ENCODE results near the gene BTBD9. TPM values are rescaled to one million over a fixed set of nuclear protein-coding genes. Genes with fewer than 3 reads are reported as not detected.

The BTBD9 gene
- total and polyA plus RNA-seq, 2 donors: 2.9 to 4.2 TPM

GRCh38 chr6:38554700-38555413 is 84.9 kb downstream of the BTBD9 start:
- Histone ChIP-seq H3K4me1 (ENCODE audit: control insufficient read depth in 2 of 2, insufficient read depth in 2 of 2, low read length in 2 of 2) (no peaks in the 10 kb centered on the region), H3K27ac (ENCODE audit: low read depth in 1 of 2, low read length in 1 of 2) (no peak overlapping the region), H3K4me3 (ENCODE audit: low read length in 2 of 2) (no peak overlapping the region), H3K9me3 (ENCODE audit: control insufficient read depth in 2 of 2, insufficient read depth in 1 of 2, low read length in 1 of 2) (no peaks in the 10 kb centered on the region), H3K27me3 (ENCODE audit: control insufficient read depth in 2 of 2, insufficient read depth in 1 of 2, low read length in 1 of 2) (no peaks in the 10 kb centered on the region), H3K36me3 (ENCODE audit: control insufficient read depth in 2 of 2, insufficient read depth in 2 of 2, low read length in 1 of 2) (no peaks in the 10 kb centered on the region)
- 93% methylated on average over 4 of the region's 4 CpGs for WGBS
- DNase-seq (ENCODE audit: low read depth in 6 of 9, low spot score in 9 of 9): no peak

- Histone ChIP-seq H3K4me3 (ENCODE audit: low read length in 2 of 2) (no peak overlapping the region), H3K9me3 (ENCODE audit: control insufficient read depth in 2 of 2, insufficient read depth in 1 of 2, low read length in 1 of 2) (no peaks in the 10 kb centered on the region), H3K27me3 (ENCODE audit: control insufficient read depth in 2 of 2, insufficient read depth in 1 of 2, low read length in 1 of 2) (no peaks in the 10 kb centered on the region), H3K27ac (ENCODE audit: low read depth in 1 of 2, low read length in 1 of 2) (no peak overlapping the region), H3K36me3 (ENCODE audit: control insufficient read depth in 2 of 2, insufficient read depth in 2 of 2, low read length in 1 of 2) (no peaks in the 10 kb centered on the region), H3K4me1 (ENCODE audit: control insufficient read depth in 2 of 2, insufficient read depth in 2 of 2, low read length in 2 of 2) (no peaks in the 10 kb centered on the region)
- no peak for DNase-seq (ENCODE audit: low read depth in 6 of 9, low spot score in 9 of 9)
Observed at GRCh38 chr6:38554014-38554413, 85.7 kb downstream of the BTBD9 start.

GRCh38 chr6:38552121-38552520 is 87.6 kb downstream of the BTBD9 start:
- Histone ChIP-seq H3K36me3 (ENCODE audit: control insufficient read depth in 2 of 2, insufficient read depth in 2 of 2, low read length in 1 of 2) (no peaks in the 10 kb centered on the region), H3K4me1 (ENCODE audit: control insufficient read depth in 2 of 2, insufficient read depth in 2 of 2, low read length in 2 of 2) (no peaks in the 10 kb centered on the region), H3K4me3 (ENCODE audit: low read length in 2 of 2) (no peak overlapping the region), H3K27me3 (ENCODE audit: control insufficient read depth in 2 of 2, insufficient read depth in 1 of 2, low read length in 1 of 2) (no peaks in the 10 kb centered on the region), H3K9me3 (ENCODE audit: control insufficient read depth in 2 of 2, insufficient read depth in 1 of 2, low read length in 1 of 2) (no peaks in the 10 kb centered on the region), H3K27ac (ENCODE audit: low read depth in 1 of 2, low read length in 1 of 2) (no peak overlapping the region)
- DNase-seq (ENCODE audit: low read depth in 6 of 9, low spot score in 9 of 9): no peak
- 86% methylated on average over 3 of the region's 3 CpGs for WGBS

GRCh38 chr6:38549795-38550194 is 89.9 kb downstream of the BTBD9 start:
- no peak for DNase-seq (ENCODE audit: low read depth in 6 of 9, low spot score in 9 of 9)

GRCh38 chr6:38549180-38549579 is 90.5 kb downstream of the BTBD9 start:
- no peaks in the 10 kb centered on the region for H3K9me3 ChIP-seq (ENCODE audit: control insufficient read depth in 2 of 2, insufficient read depth in 1 of 2, low read length in 1 of 2)
- H3K4me3 ChIP-seq (ENCODE audit: low read length in 2 of 2): no peak overlapping the region
- no peaks in the 10 kb centered on the region for H3K4me1 ChIP-seq (ENCODE audit: control insufficient read depth in 2 of 2, insufficient read depth in 2 of 2, low read length in 2 of 2)
- H3K36me3 ChIP-seq (ENCODE audit: control insufficient read depth in 2 of 2, insufficient read depth in 2 of 2, low read length in 1 of 2): no peaks in the 10 kb centered on the region
- 97% methylated on average over 2 of the region's 2 CpGs for WGBS
- no peak overlapping the region for H3K27ac ChIP-seq (ENCODE audit: low read depth in 1 of 2, low read length in 1 of 2)
- no peak for DNase-seq (ENCODE audit: low read depth in 6 of 9, low spot score in 9 of 9)
- no peaks in the 10 kb centered on the region for H3K27me3 ChIP-seq (ENCODE audit: control insufficient read depth in 2 of 2, insufficient read depth in 1 of 2, low read length in 1 of 2)

More at GRCh38 chr6:38549795-38550194, 89.9 kb downstream of the BTBD9 start:
- Histone ChIP-seq H3K4me1 (ENCODE audit: control insufficient read depth in 2 of 2, insufficient read depth in 2 of 2, low read length in 2 of 2) (no peaks in the 10 kb centered on the region), H3K27ac (ENCODE audit: low read depth in 1 of 2, low read length in 1 of 2) (no peak overlapping the region), H3K27me3 (ENCODE audit: control insufficient read depth in 2 of 2, insufficient read depth in 1 of 2, low read length in 1 of 2) (no peaks in the 10 kb centered on the region), H3K36me3 (ENCODE audit: control insufficient read depth in 2 of 2, insufficient read depth in 2 of 2, low read length in 1 of 2) (no peaks in the 10 kb centered on the region), H3K4me3 (ENCODE audit: low read length in 2 of 2) (no peak overlapping the region), H3K9me3 (ENCODE audit: control insufficient read depth in 2 of 2, insufficient read depth in 1 of 2, low read length in 1 of 2) (no peaks in the 10 kb centered on the region)
- WGBS: 93% methylated on average over 5 of the region's 5 CpGs

GRCh38 chr6:38543022-38543421 is 96.7 kb downstream of the BTBD9 start:
- Histone ChIP-seq H3K4me3 (ENCODE audit: low read length in 2 of 2) (no peak overlapping the region), H3K27ac (ENCODE audit: low read depth in 1 of 2, low read length in 1 of 2) (no peak overlapping the region)
- WGBS: 93% methylated on average over 2 of the region's 2 CpGs

GRCh38 chr6:38542031-38542430 is 97.7 kb downstream of the BTBD9 start:
- H3K4me1 ChIP-seq (ENCODE audit: control insufficient read depth in 2 of 2, insufficient read depth in 2 of 2, low read length in 2 of 2): no peaks in the 10 kb centered on the region
- H3K4me3 ChIP-seq (ENCODE audit: low read length in 2 of 2): no peak overlapping the region
- 95% methylated on average over 2 of the region's 2 CpGs for WGBS
- H3K36me3 ChIP-seq (ENCODE audit: control insufficient read depth in 2 of 2, insufficient read depth in 2 of 2, low read length in 1 of 2): no peaks in the 10 kb centered on the region
- H3K27me3 ChIP-seq (ENCODE audit: control insufficient read depth in 2 of 2, insufficient read depth in 1 of 2, low read length in 1 of 2): no peaks in the 10 kb centered on the region
- H3K27ac ChIP-seq (ENCODE audit: low read depth in 1 of 2, low read length in 1 of 2): no peak overlapping the region
- no peaks in the 10 kb centered on the region for H3K9me3 ChIP-seq (ENCODE audit: control insufficient read depth in 2 of 2, insufficient read depth in 1 of 2, low read length in 1 of 2)
- no peak for DNase-seq (ENCODE audit: low read depth in 6 of 9, low spot score in 9 of 9)

More at GRCh38 chr6:38543022-38543421, 96.7 kb downstream of the BTBD9 start:
- no peak for DNase-seq (ENCODE audit: low read depth in 6 of 9, low spot score in 9 of 9)
- Histone ChIP-seq H3K4me1 (ENCODE audit: control insufficient read depth in 2 of 2, insufficient read depth in 2 of 2, low read length in 2 of 2) (no peaks in the 10 kb centered on the region), H3K27me3 (ENCODE audit: control insufficient read depth in 2 of 2, insufficient read depth in 1 of 2, low read length in 1 of 2) (no peaks in the 10 kb centered on the region), H3K36me3 (ENCODE audit: control insufficient read depth in 2 of 2, insufficient read depth in 2 of 2, low read length in 1 of 2) (no peaks in the 10 kb centered on the region), H3K9me3 (ENCODE audit: control insufficient read depth in 2 of 2, insufficient read depth in 1 of 2, low read length in 1 of 2) (no peaks in the 10 kb centered on the region)

GRCh38 chr6:38533064-38533463 is 106.7 kb downstream of the BTBD9 start:
- no peak for DNase-seq (ENCODE audit: low read depth in 6 of 9, low spot score in 9 of 9)
- H3K9me3 ChIP-seq (ENCODE audit: control insufficient read depth in 2 of 2, insufficient read depth in 1 of 2, low read length in 1 of 2): peaks cover 0 to 2% of the 10 kb centered on the region in 2 donors

GRCh38 chr6:38531134-38531533 is 108.6 kb downstream of the BTBD9 start:
- DNase-seq (ENCODE audit: low read depth in 6 of 9, low spot score in 9 of 9): no peak
- WGBS: 73% methylated on average over 3 of the region's 3 CpGs

More at GRCh38 chr6:38533064-38533463, 106.7 kb downstream of the BTBD9 start:
- H3K27me3 ChIP-seq (ENCODE audit: control insufficient read depth in 2 of 2, insufficient read depth in 1 of 2, low read length in 1 of 2): no peaks in the 10 kb centered on the region
- H3K4me1 ChIP-seq (ENCODE audit: control insufficient read depth in 2 of 2, insufficient read depth in 2 of 2, low read length in 2 of 2): no peaks in the 10 kb centered on the region
- H3K27ac ChIP-seq (ENCODE audit: low read depth in 1 of 2, low read length in 1 of 2): no peak overlapping the region
- no peak overlapping the region for H3K4me3 ChIP-seq (ENCODE audit: low read length in 2 of 2)
- H3K36me3 ChIP-seq (ENCODE audit: control insufficient read depth in 2 of 2, insufficient read depth in 2 of 2, low read length in 1 of 2): no peaks in the 10 kb centered on the region

More at GRCh38 chr6:38531134-38531533, 108.6 kb downstream of the BTBD9 start:
- H3K4me1 ChIP-seq (ENCODE audit: control insufficient read depth in 2 of 2, insufficient read depth in 2 of 2, low read length in 2 of 2): no peaks in the 10 kb centered on the region
- no peaks in the 10 kb centered on the region for H3K36me3 ChIP-seq (ENCODE audit: control insufficient read depth in 2 of 2, insufficient read depth in 2 of 2, low read length in 1 of 2)
- no peak overlapping the region for H3K27ac ChIP-seq (ENCODE audit: low read depth in 1 of 2, low read length in 1 of 2)
- no peaks in the 10 kb centered on the region for H3K27me3 ChIP-seq (ENCODE audit: control insufficient read depth in 2 of 2, insufficient read depth in 1 of 2, low read length in 1 of 2)
- H3K9me3 ChIP-seq (ENCODE audit: control insufficient read depth in 2 of 2, insufficient read depth in 1 of 2, low read length in 1 of 2): peaks cover 0 to 5% of the 10 kb centered on the region in 2 donors
- H3K4me3 ChIP-seq (ENCODE audit: low read length in 2 of 2): no peak overlapping the region

Measured in thymus (tissue), 11 donors.